Measurements from ENCODE around the gene SH3GL1.
A peak's percentile ranks its signal among the peaks of the same experiment; 100 is the strongest.

Gene SH3GL1

DNA sequence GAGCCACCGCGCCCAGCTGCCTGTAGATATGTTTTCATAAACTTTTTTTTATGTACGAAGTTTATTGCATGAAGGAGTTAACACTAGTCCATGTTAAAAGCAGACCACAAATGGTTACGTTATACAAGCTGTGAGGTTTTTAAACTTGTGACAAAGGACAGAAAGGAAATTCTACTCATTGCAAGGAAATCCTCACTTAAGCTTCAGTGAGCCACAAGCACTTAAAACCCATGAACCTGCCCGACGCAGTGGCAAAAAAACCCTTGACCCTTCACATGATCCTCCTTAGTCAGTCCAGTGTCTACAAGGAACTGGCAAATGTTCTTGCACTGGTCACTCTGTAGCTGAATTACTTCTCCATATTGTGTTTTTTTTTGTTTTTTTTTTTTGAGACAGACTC is 52.8 kb downstream of the SH3GL1 start:
- H3K4me3 ChIP-seq (ENCODE audit: severe bottlenecking), result no peak overlapping the region
- no peak for TF ChIP-seq CTCF (IDR thresholded peaks at IDR 0.05; ENCODE audit: poor library complexity, severe bottlenecking)

GRCh38 chr19:4346020-4346383 is 54.3 kb downstream of the SH3GL1 start:
- no peak for TF ChIP-seq CTCF (IDR thresholded peaks at IDR 0.05; ENCODE audit: poor library complexity, severe bottlenecking)
- Histone ChIP-seq H3K4me3 (ENCODE audit: severe bottlenecking) (no peak overlapping the region), H3K4me1 (ENCODE audit: insufficient read depth, poor library complexity, severe bottlenecking) (no peaks in the 10 kb centered on the region), H3K27ac (ENCODE audit: poor library complexity, severe bottlenecking) (no peak overlapping the region), H3K9me3 (ENCODE audit: severe bottlenecking) (no peaks in the 10 kb centered on the region), H3K36me3 (ENCODE audit: low read depth) (no peaks in the 10 kb centered on the region), H3K27me3 (ENCODE audit: insufficient read depth, poor library complexity, severe bottlenecking) (no peaks in the 10 kb centered on the region)
- ATAC-seq (ENCODE audit: low read depth), result no peak
- no peak for DNase-seq (ENCODE audit: low spot score)

More for the DNA sequence above, 52.8 kb downstream of the SH3GL1 start:
- Histone ChIP-seq H3K9me3 (ENCODE audit: severe bottlenecking) (no peaks in the 10 kb centered on the region), H3K27ac (ENCODE audit: poor library complexity, severe bottlenecking) (no peak overlapping the region), H3K36me3 (ENCODE audit: low read depth) (no peaks in the 10 kb centered on the region), H3K27me3 (ENCODE audit: insufficient read depth, poor library complexity, severe bottlenecking) (no peaks in the 10 kb centered on the region), H3K4me1 (ENCODE audit: insufficient read depth, poor library complexity, severe bottlenecking) (no peaks in the 10 kb centered on the region)
- DNase-seq (ENCODE audit: low spot score) (no peak), ATAC-seq (ENCODE audit: low read depth) (no peak)

DNA sequence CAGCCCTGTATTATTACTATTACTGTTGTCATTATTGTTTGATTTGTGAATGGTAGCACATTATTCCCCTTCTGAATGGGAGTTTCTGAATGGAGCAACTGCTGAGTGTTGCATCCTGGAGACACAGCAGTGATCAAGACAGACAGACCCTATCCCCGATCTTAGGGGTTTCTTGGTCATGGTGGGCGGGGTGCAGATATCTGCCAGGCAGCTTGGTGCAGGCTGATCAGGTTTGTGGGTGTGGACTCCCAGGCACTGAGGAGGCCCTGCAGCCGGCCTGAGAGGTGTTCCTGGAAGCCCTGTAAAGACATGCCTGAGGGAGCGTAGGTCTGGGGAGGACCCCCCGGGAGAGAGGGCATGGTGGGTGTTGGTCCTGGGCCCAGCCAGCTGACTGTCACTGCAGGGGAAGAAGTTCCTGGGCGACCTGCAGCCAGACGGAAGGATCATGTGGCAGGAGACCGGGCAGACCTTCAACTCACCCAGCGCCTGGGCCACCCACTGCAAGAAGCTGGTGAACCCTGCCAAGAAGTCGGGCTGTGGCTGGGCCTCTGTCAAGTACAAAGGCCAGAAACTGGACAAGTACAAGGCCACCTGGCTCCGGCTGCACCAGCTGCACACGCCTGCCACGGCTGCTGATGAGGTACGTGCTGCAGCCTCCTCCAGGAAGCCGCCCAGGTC is 54.9 kb downstream of the SH3GL1 start:
- Histone ChIP-seq H3K36me3 (ENCODE audit: low read depth) (no peaks in the 10 kb centered on the region), H3K4me3 (ENCODE audit: severe bottlenecking) (no peak overlapping the region), H3K27ac (ENCODE audit: poor library complexity, severe bottlenecking) (no peak overlapping the region), H3K9me3 (ENCODE audit: severe bottlenecking) (no peaks in the 10 kb centered on the region), H3K27me3 (ENCODE audit: insufficient read depth, poor library complexity, severe bottlenecking) (no peaks in the 10 kb centered on the region), H3K4me1 (ENCODE audit: insufficient read depth, poor library complexity, severe bottlenecking) (no peaks in the 10 kb centered on the region)
- no peak for DNase-seq (ENCODE audit: low spot score)
- TF ChIP-seq CTCF (IDR thresholded peaks at IDR 0.05; ENCODE audit: poor library complexity, severe bottlenecking), result no peak
- ATAC-seq (ENCODE audit: low read depth), result no peak

DNA sequence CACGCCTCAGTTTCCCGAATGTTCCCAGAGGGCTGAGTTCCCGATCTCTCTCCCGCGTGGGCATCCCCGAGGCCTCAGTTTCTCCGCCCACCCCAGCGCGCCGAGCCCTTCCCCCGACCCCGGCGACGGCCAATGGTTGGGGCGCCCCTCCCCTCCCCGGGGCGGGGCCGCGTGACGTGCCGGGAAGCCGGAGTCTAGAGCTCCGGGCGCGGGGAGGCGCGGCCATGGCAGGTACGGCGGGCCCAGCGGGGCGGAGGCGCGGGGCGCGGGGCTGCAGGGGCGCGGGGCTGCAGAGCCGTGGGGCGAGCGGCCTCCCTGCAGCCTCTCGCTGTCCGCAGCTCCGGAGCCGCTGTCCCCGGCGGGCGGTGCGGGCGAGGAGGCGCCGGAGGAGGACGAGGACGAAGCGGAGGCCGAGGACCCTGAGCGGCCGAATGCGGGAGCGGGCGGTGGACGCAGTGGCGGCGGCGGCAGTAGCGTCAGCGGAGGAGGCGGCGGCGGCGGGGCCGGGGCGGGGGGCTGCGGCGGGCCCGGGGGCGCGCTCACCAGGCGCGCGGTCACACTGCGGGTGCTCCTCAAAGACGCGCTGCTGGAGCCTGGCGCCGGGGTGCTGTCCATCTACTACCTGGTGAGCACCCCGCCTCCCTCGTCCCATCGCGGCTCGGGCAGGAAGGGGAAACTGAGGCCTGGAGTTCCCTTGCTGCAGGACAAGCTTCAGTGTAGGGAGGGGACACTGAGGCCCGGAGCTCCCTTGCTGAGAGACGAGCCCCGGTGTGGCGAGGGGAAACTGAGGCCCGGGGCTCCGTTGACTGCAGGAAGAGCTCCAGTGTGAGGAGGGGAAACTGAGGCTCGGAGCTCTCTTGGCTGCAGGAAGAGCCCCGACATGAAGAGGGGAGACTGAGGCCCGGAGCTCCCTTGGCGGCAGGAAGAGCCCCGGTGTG is 56.7 kb downstream of the SH3GL1 start, which contains the start of gene MPND:
Gene MPND, plus strand, starts transcription at position 193 of the 938 bp plus-strand sequence. Its CDS starts 32 bp downstream, at position 225.
- peak; percentile 64 for ATAC-seq (ENCODE audit: low read depth)
- H3K27me3 ChIP-seq (ENCODE audit: insufficient read depth, poor library complexity, severe bottlenecking), result no peaks in the 10 kb centered on the region
- peak within 1 kb of the TSS; percentile 49 for H3K4me3 ChIP-seq (ENCODE audit: severe bottlenecking)
- no peaks in the 10 kb centered on the region for H3K9me3 ChIP-seq (ENCODE audit: severe bottlenecking)
- DNase-seq (ENCODE audit: low spot score), result peak; percentile 87
- no peaks in the 10 kb centered on the region for H3K36me3 ChIP-seq (ENCODE audit: low read depth)
- H3K27ac ChIP-seq (ENCODE audit: poor library complexity, severe bottlenecking), result peak within 1 kb of the TSS; percentile 56
- no peak for TF ChIP-seq CTCF (IDR thresholded peaks at IDR 0.05; ENCODE audit: poor library complexity, severe bottlenecking)
- H3K4me1 ChIP-seq (ENCODE audit: insufficient read depth, poor library complexity, severe bottlenecking), result no peaks in the 10 kb centered on the region

Measured in RWPE2 (cell line).